Lower lobe of right lung (tissue), 2 donors: ENCODE results near the gene ATP2B3. TPM values are rescaled to one million over a fixed set of nuclear protein-coding genes. Genes with fewer than 3 reads are reported as not detected.

ENCODE experiments used
- ATAC-seq, 2 donors: fragments of 200-7000 bp; cut with Tn5 transposase; one replicate each; pipeline ENCODE4 v1.9.1; 2020 to 2022; ENCODE audit warnings: mild to moderate bottlenecking in 2 of 2, moderate library complexity in 2 of 2
- DNase-seq: peaks from one replicate; pipeline ENCODE4 v3.0.0-alpha.2; 2020
- H3K27ac ChIP-seq: fragments of 200-600 bp; one replicate; pipeline ENCODE4 v1.8.0; 2022
- H3K27me3 ChIP-seq: fragments of 200-600 bp; one replicate; pipeline ENCODE4 v1.8.0; 2022; ENCODE audit warnings: low read depth
- H3K36me3 ChIP-seq: fragments of 200-600 bp; one replicate; pipeline ENCODE4 v1.8.0; 2022; ENCODE audit warnings: mild to moderate bottlenecking
- H3K4me1 ChIP-seq: fragments of 200-600 bp; one replicate; pipeline ENCODE4 v1.8.0; 2022
- H3K4me3 ChIP-seq: fragments of 200-600 bp; one replicate; pipeline ENCODE4 v1.8.0; 2022; ENCODE audit warnings: mild to moderate bottlenecking
- H3K9me3 ChIP-seq: fragments of 200-600 bp; one replicate; pipeline ENCODE4 v1.8.0; 2022
- CTCF ChIP-seq: fragments of 200-600 bp; IDR thresholded peaks from one replicate; pipeline ENCODE4 v1.8.0; 2022; ENCODE audit warnings: antibody characterized with exemption, mild to moderate bottlenecking
- intact Hi-C: fragments of 100-400 bp; cut with DNase I; formaldehyde crosslinking; loops from one replicate; pipeline ENCODE4 v1.11.0; 2022
- total RNA-seq: library from RNA; stranded (reverse); fragmentation: NEBNext Ultra II Directional; extraction: Animal tissue kit (Norgen Biotek cat#: 25700); gene quantifications from one replicate; pipeline ENCODE4 v1.2.1, GENCODE V29; 2021
- donor health status: DM: no; HTN: yes; CAD: no; lungs with severe emphysema.

ATP2B3 gene
- total RNA-seq, 1 donor from 2014 or later, result not detected

GRCh38 chrX:153514259-153514658 lies 3.2 kb upstream of the ATP2B3 start:
- peaks cover 7% of the 10 kb centered on the region for H3K27me3 ChIP-seq
- intact Hi-C loops, result no loop called here

GRCh38 chrX:153515435-153515834 lies 2.0 kb upstream of the ATP2B3 start:
- Histone ChIP-seq H3K27me3 (peaks cover 7% of the 10 kb centered on the region), H3K4me3 (no peak overlapping the region), H3K27ac (no peak overlapping the region), H3K4me1 (no peaks in the 10 kb centered on the region), H3K9me3 (no peaks in the 10 kb centered on the region), H3K36me3 (no peaks in the 10 kb centered on the region)
- intact Hi-C loops, result no loop called here
- no peak for TF ChIP-seq CTCF
- DNase-seq, result no peak
- ATAC-seq, result no peak

More at GRCh38 chrX:153514259-153514658, 3.2 kb upstream of the ATP2B3 start:
- no peak overlapping the region for H3K4me3 ChIP-seq
- H3K4me1 ChIP-seq, result no peaks in the 10 kb centered on the region
- ATAC-seq (no peak), DNase-seq (no peak)
- no peaks in the 10 kb centered on the region for H3K36me3 ChIP-seq
- no peak for TF ChIP-seq CTCF
- H3K27ac ChIP-seq, result no peak overlapping the region
- no peaks in the 10 kb centered on the region for H3K9me3 ChIP-seq

GRCh38 chrX:153516073-153516472 lies 1.4 kb upstream of the ATP2B3 start:
- H3K4me3 ChIP-seq, result no peak overlapping the region
- peaks cover 7% of the 10 kb centered on the region for H3K27me3 ChIP-seq
- intact Hi-C loops, result no loop called here
- DNase-seq, result no peak
- no peaks in the 10 kb centered on the region for H3K4me1 ChIP-seq
- no peak overlapping the region for H3K27ac ChIP-seq
- no peaks in the 10 kb centered on the region for H3K36me3 ChIP-seq
- ATAC-seq, result no peak
- TF ChIP-seq CTCF, result no peak
- H3K9me3 ChIP-seq, result no peaks in the 10 kb centered on the region

- Histone ChIP-seq H3K4me1 (no peaks in the 10 kb centered on the region), H3K36me3 (no peaks in the 10 kb centered on the region), H3K4me3 (no peak overlapping the region), H3K27ac (no peak overlapping the region), H3K27me3 (peaks cover 12% of the 10 kb centered on the region), H3K9me3 (no peaks in the 10 kb centered on the region)
- intact Hi-C loops, result no loop called here
- ATAC-seq, result no peak
- no peak for TF ChIP-seq CTCF
- DNase-seq, result no peak
Observed at GRCh38 chrX:153517946-153518834, 748 bp downstream of the ATP2B3 start.

GRCh38 chrX:153519569-153520286 lies 2.3 kb downstream of the ATP2B3 start:
- Histone ChIP-seq H3K4me3 (no peak overlapping the region), H3K36me3 (no peaks in the 10 kb centered on the region), H3K9me3 (no peaks in the 10 kb centered on the region), H3K4me1 (no peaks in the 10 kb centered on the region), H3K27ac (no peak overlapping the region), H3K27me3 (peaks cover 12% of the 10 kb centered on the region)
- no peak for DNase-seq
- no peak for TF ChIP-seq CTCF
- intact Hi-C loops, result no loop called here
- ATAC-seq, result no peak
